WTC11 (cell line): ENCODE results near the gene TAOK2. TPM values are rescaled to one million over a fixed set of nuclear protein-coding genes. Genes with fewer than 3 reads are reported as not detected.

Experiments
- ATAC-seq: fragments of 200-7000 bp; cut with Tn5 transposase; 2 replicates; pipeline ENCODE4 v1.10.0; 2021; ENCODE audit warnings: mild to moderate bottlenecking, moderate library complexity
- CTCF ChIA-PET: fragments of 300-600 bp; sonication (Branson Sonifier 250); formaldehyde crosslinking; loops from one replicate; lab custom pipeline; 2021; ENCODE audit warnings: antibody characterized with exemption; lab: Charles Lee
- POLR2A ChIA-PET: fragments of 350-600 bp; sonication (Branson Sonifier 250); formaldehyde crosslinking; loops from one replicate; lab custom pipeline; 2021; ENCODE audit warnings: antibody characterized with exemption; lab: Charles Lee
- DNase-seq: peaks from one replicate; pipeline ENCODE4 v3.0.0; 2021; ENCODE audit warnings: low spot score
- H3K27ac Mint-ChIP-seq: 2 replicates; pipeline ENCODE4 v1.8.0; 2021; ENCODE audit warnings: mixed read lengths
- H3K27me3 Mint-ChIP-seq: 2 replicates; pipeline ENCODE4 v1.8.0; 2021; ENCODE audit warnings: low read depth, mild to moderate bottlenecking, moderate library complexity, mixed read lengths
- H3K36me3 Mint-ChIP-seq: 2 replicates; pipeline ENCODE4 v1.8.0; 2021; ENCODE audit warnings: mixed read lengths
- H3K4me1 Mint-ChIP-seq: 2 replicates; pipeline ENCODE4 v1.8.0; 2022; ENCODE audit warnings: mixed read lengths
- H3K4me3 Mint-ChIP-seq: 2 replicates; pipeline ENCODE4 v1.8.0; 2021; ENCODE audit warnings: mild to moderate bottlenecking, moderate library complexity, mixed read lengths
- H3K9me3 Mint-ChIP-seq: 2 replicates; pipeline ENCODE4 v1.8.0; 2021; ENCODE audit warnings: mixed read lengths
- AR ChIP-seq: fragments of 250-450 bp; sonication (Bioruptor Pico); IDR thresholded peaks from 2 replicates; pipeline ENCODE4 v1.9.0; 2021; ENCODE audit warnings: mild to moderate bottlenecking
- ATF1 ChIP-seq: sonication (generic); formaldehyde crosslinking; IDR thresholded peaks from 2 replicates; pipeline ENCODE4 v1.8.1; 2023; ENCODE audit warnings: mild to moderate bottlenecking, moderate library complexity, missing genetic modification reagents
- CREM ChIP-seq: sonication (generic); formaldehyde crosslinking; IDR thresholded peaks from 2 replicates; pipeline ENCODE4 v1.8.1; 2022; ENCODE audit warnings: mild to moderate bottlenecking, missing genetic modification reagents, moderate library complexity
- E2F5 ChIP-seq: sonication (generic); formaldehyde crosslinking; IDR thresholded peaks from 2 replicates; pipeline ENCODE4 v1.8.1; 2022; ENCODE audit warnings: mild to moderate bottlenecking, moderate library complexity, missing genetic modification reagents
- ESRRA ChIP-seq: sonication (generic); formaldehyde crosslinking; IDR thresholded peaks from 2 replicates; pipeline ENCODE4 v1.8.1; 2022; ENCODE audit warnings: mild to moderate bottlenecking, missing genetic modification reagents, borderline replicate concordance
- GRHL2 ChIP-seq: fragments of 250-450 bp; sonication (Bioruptor Pico); IDR thresholded peaks from 2 replicates; pipeline ENCODE4 v1.8.0; 2022; ENCODE audit warnings: mild to moderate bottlenecking, moderate library complexity; ENCODE audit not compliant: insufficient replicate concordance, severe bottlenecking
- GTF2I ChIP-seq: fragments of 250-450 bp; sonication (Bioruptor Pico); conservative IDR thresholded peaks from 2 replicates; pipeline ENCODE4 v1.4.0; 2021; ENCODE audit warnings: mild to moderate bottlenecking
- HMGA2 ChIP-seq: fragments of 250-450 bp; sonication (Bioruptor Pico); IDR thresholded peaks from 2 replicates; pipeline ENCODE4 v1.4.0; 2021; ENCODE audit warnings: mild to moderate bottlenecking, moderate library complexity
- HMGXB4 ChIP-seq: sonication (generic); formaldehyde crosslinking; IDR thresholded peaks from 2 replicates; pipeline ENCODE4 v1.8.1; 2023; ENCODE audit warnings: mild to moderate bottlenecking, moderate library complexity, missing genetic modification reagents
- JUN ChIP-seq: sonication (generic); formaldehyde crosslinking; IDR thresholded peaks from 2 replicates; pipeline ENCODE4 v1.8.0; 2023; ENCODE audit warnings: mild to moderate bottlenecking, missing genetic modification reagents
- NR2C2 ChIP-seq: sonication (generic); formaldehyde crosslinking; IDR thresholded peaks from 2 replicates; pipeline ENCODE4 v1.8.0; 2022; ENCODE audit warnings: mild to moderate bottlenecking, missing genetic modification reagents
- PRDM15 ChIP-seq: sonication (generic); formaldehyde crosslinking; IDR thresholded peaks from 2 replicates; pipeline ENCODE4 v1.8.0; 2022; ENCODE audit warnings: missing genetic modification reagents
- ZBTB43 ChIP-seq: sonication (generic); formaldehyde crosslinking; IDR thresholded peaks from 2 replicates; pipeline ENCODE4 v1.8.1; 2023; ENCODE audit warnings: mild to moderate bottlenecking, missing genetic modification reagents
- ZMAT4 ChIP-seq: fragments of 250-450 bp; sonication (Bioruptor Pico); IDR thresholded peaks from 2 replicates; pipeline ENCODE4 v1.9.0; 2021; ENCODE audit warnings: mild to moderate bottlenecking
- ZNF317 ChIP-seq: sonication (generic); formaldehyde crosslinking; IDR thresholded peaks from 2 replicates; pipeline ENCODE4 v1.8.1; 2023; ENCODE audit warnings: low read depth, mild to moderate bottlenecking, moderate library complexity, missing genetic modification reagents, borderline replicate concordance
- ZNF396 ChIP-seq: fragments of 250-450 bp; sonication (Bioruptor Pico); IDR thresholded peaks from 2 replicates; pipeline ENCODE4 v1.8.0; 2021; ENCODE audit warnings: mild to moderate bottlenecking, moderate library complexity, borderline replicate concordance
- total RNA-seq: library from RNA; stranded (reverse); gene quantifications from 3 replicates; pipeline ENCODE4 v1.2.3, GENCODE V29; 2021

The TAOK2 gene
- total RNA-seq, 1 experiment from 2014 or later, result 42.4 TPM

- Mint-ChIP-seq H3K27me3 (no peaks in the 10 kb centered on the region), H3K27ac (no peak overlapping the region), H3K4me1 (peaks cover 12% of the 10 kb centered on the region), H3K4me3 (no peak overlapping the region), H3K36me3 (no peaks in the 10 kb centered on the region), H3K9me3 (no peaks in the 10 kb centered on the region)
- CTCF ChIA-PET, result interaction anchor here (1.2 to 2.3 kb wide), 3 partner anchors 8 to 175 kb away, joined by 6 to 17 read pairs (median 6); partner anchors contain the start of gene TLCD3B
- POLR2A ChIA-PET, result interaction anchor here (0.6 kb wide), 1 partner anchor 8 kb away, joined by 3 read pairs; no protein-coding TSS in a partner anchor
- DNase-seq, result no peak
- no peak for ATAC-seq
- TF ChIP-seq HMGXB4 (CRISPR knock-in tag) (no peak), AR (CRISPR knock-in tag) (no peak), E2F5 (no peak), GRHL2 (CRISPR knock-in tag) (no peak), ATF1 (no peak), ZNF317 (no peak)
Observed at GRCh38 chr16:30023586-30023985, 49.9 kb downstream of the TAOK2 start.

- H3K36me3 Mint-ChIP-seq, result no peaks in the 10 kb centered on the region
- no peak for DNase-seq
- TF ChIP-seq ESRRA (no peak), NR2C2 (CRISPR knock-in tag) (no peak), ZBTB43 (no peak)
- no peak overlapping the region for H3K27ac Mint-ChIP-seq
- H3K4me3 Mint-ChIP-seq, result no peak overlapping the region
- ATAC-seq, result no peak
- H3K4me1 Mint-ChIP-seq, result peaks cover 19% of the 10 kb centered on the region
- ChIA-PET POLR2A (no interaction called here), CTCF (interaction anchor here (1.8 to 2.3 kb wide), 2 partner anchors 7 to 68 kb away, joined by 6 to 17 read pairs; partner anchors contain the start of gene TLCD3B)
- H3K9me3 Mint-ChIP-seq, result no peaks in the 10 kb centered on the region
- H3K27me3 Mint-ChIP-seq, result no peaks in the 10 kb centered on the region
Observed at GRCh38 chr16:30024451-30024850, 50.8 kb downstream of the TAOK2 start.

- ChIA-PET CTCF (interaction anchor here (1.8 kb wide), 1 partner anchor 67 kb away, joined by 6 read pairs; no protein-coding TSS in a partner anchor), POLR2A (no interaction called here)
- H3K4me3 Mint-ChIP-seq, result no peak overlapping the region
- no peaks in the 10 kb centered on the region for H3K9me3 Mint-ChIP-seq
- ATAC-seq (no peak), DNase-seq (no peak)
- H3K4me1 Mint-ChIP-seq, result peaks cover 26% of the 10 kb centered on the region
- 0 out of 2 replicates have a peak, but pooled peaks cover 4% of the 10 kb centered on the region for H3K27me3 Mint-ChIP-seq
- TF ChIP-seq ESRRA, result no peak
- TF ChIP-seq GTF2I (CRISPR knock-in tag), result no peak
- no peak for TF ChIP-seq JUN (CRISPR knock-in tag)
- no peak for TF ChIP-seq CREM (CRISPR knock-in tag)
- no peak for TF ChIP-seq ZMAT4
- no peak for TF ChIP-seq PRDM15 (CRISPR knock-in tag)
- TF ChIP-seq ATF1, result no peak
- TF ChIP-seq HMGA2 (CRISPR knock-in tag), result no peak
- TF ChIP-seq ZNF396, result no peak
- no peak overlapping the region for H3K27ac Mint-ChIP-seq
- H3K36me3 Mint-ChIP-seq, result no peaks in the 10 kb centered on the region
Observed at GRCh38 chr16:30025156-30025555, 51.5 kb downstream of the TAOK2 start.
